Activated CD8-positive, alpha-beta memory T cell treated with anti-CD3 and anti-CD28 coated beads for 1 hour (primary cell): ENCODE data around the gene NHS.

Source experiments
- DNase-seq, 2 donors: peaks; one replicate each; pipeline ENCODE4 v3.0.0-alpha.2; 2020; ENCODE audit warnings: low read depth in 1 of 2; ENCODE audit errors: extremely low read depth in 1 of 2

Gene NHS

DNA sequence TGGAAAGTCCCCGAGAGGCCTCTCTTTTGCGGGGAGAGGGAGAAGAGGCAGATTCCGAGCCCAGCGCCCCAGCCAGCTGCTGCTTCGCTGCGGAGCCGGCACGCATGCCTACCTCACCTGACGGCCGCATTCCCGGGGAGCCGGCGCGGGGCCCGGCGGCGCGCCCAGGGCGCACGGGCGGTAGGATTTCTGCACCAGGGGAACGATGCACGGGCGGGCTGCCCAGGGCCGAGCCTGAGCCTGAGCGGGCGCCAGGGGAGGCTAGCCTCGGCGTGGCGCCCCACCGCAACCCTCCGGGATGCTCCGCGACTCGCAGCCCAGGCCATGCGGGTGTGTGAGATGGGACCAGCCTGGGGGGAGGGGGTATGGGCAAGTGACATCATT, 281.0 kb downstream of the NHS start:
- no peak for DNase-seq

DNA sequence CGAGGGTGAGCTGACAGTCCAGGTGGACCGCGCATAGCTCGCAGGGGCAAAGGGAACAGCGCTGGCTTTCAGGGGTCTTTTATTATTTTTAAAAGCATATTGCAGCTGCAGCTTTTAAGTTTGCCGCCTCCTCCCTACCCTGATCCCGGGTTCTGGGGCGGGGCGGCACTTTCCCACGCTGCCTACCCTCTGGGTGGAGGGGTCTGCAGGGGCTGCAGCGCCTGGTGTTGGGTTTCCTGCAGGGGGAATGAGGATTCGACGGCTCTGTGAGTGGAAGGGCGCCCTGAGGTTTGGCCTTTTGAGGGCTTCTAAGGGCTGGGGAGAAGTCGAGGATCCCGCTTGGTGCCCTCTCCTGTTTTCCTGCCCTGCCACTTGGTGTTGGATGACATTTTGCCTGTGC, 281.6 kb downstream of the NHS start:
- no peak for DNase-seq

DNA sequence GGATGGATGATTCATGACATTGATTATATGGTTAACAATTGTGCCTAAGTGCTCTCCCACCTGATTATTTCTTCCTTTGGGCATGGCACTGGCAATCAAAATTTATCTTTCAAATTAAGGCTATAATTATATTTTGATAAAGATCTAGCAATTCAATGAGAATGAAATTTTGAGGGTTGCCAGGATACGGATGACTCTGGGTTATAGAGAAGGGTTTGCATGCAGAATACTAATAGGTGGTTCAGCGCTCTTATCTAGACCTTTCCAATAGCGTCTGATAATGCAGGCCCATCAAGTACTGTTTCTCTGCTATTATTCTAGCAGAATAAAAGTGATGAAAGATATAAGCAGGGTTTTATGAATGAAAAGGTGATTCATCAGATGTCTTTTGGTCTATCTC, 287.4 kb downstream of the NHS start:
- DNase-seq, result no peak

DNA sequence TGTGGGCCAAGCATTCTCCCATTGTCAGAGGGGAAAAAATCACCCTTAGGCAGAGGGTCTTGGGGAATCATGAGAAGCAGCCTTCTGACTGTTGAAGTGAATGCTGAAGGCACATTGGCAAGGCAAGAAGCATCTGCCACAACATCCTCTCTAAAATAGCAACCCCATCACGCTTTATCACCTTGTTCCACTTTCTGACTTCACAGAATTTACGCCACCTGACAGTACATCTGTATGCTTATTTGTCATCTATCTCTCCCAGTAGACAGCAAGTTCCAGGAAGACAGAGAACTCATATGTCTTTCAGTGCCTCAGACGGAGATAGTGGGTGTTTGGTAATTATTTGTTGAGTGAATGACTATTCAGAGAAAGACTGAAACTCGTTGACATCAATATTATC, 293.9 kb downstream of the NHS start:
- DNase-seq, result no peak

DNA sequence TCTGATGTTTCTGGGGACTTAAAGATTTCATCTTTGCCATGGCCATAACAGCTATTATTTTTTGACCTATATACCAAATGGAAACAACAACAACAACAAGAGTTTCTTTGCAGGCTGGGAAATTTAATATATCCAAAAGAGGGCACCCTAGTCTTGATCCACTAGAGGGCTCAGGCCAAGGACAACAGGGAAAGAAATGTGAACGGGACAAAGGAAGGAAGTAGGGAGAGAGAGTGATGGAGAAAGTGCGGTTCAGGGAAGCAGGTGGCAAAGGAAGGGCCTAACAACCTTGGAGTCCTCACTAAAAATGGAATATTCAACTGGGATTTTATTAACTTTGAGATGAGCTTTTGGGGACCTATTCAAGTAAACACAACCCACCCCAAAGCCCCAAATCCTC, 294.5 kb downstream of the NHS start:
- no peak for DNase-seq

DNA sequence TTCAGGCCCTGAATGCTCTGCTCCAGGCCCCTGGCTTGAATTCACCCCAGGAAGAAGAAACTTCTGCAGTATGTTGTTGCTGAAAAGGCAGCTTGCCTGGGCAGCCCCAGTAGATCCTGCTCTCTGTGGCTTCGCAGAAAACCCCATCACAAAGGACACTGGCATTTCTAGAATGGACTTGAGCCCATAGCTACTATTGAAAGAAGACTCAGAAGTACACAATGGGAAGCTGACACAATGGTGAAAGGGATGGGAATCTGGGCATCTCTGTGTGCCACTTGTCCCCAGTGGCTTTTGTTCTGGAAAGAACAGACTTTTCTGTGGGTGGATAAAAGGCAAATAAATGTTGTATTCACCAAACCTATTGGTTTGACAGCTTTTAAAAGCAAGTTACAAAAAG, 294.9 kb downstream of the NHS start:
- no peak for DNase-seq

DNA sequence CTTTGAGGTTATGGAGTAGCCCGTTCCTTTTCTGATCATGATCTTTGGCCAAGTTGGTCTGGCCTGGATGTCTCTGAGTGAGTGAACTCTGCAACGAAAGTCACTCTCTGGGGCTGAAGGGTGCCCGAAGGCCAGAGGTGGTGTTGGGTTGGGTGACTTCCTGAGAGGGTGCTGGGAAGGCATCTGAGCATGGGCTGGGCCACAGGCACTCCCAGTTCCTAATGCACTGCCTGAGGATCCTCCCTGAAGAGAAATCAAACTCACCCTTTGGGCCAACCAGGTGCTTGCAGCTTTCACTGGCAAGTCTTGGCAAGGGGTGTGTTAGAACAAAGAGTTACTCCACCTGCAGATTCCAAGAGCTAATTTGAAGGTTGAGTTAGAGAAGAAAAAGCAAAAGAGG, 295.9 kb downstream of the NHS start:
- DNase-seq, result no peak

DNA sequence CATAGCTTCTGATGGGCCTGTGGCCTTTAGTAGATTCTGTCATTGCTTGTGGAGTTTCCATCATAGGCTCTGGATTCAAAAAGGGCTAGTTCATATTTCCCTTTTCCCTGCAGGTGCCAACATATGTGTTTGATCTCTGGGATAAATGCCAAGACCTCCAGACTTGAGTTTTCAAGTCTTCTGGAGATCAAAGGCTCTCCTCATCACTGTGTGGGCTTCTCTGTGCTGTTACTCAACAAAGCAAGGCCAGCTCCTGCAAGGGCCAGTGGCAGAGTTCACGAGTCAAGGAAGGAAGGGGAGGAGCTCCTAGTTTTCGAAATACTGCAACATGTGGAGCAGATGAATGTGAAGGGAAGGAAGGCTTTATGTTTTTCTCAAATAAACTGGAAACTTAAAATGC, 299.6 kb downstream of the NHS start:
- DNase-seq, result no peak

DNA sequence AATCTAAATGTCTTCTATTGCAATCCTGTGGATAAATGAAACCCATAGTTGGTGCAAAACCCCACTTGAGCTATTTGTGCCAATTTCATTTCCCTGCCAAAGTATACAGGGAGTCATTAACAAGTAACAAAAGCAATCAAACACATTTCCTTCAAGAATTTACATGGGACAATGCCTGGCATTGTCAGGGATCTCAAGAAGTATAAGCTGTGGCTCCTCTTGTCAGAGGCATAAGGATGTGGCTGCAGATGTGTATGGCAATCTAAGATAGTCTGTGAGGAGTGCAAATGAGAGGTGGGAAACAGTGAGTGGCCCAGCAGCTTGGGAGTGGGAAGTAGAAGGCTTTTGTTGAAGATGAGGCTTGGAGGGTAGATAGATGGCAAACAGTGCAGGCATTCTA, 304.3 kb downstream of the NHS start:
- no peak for DNase-seq

DNA sequence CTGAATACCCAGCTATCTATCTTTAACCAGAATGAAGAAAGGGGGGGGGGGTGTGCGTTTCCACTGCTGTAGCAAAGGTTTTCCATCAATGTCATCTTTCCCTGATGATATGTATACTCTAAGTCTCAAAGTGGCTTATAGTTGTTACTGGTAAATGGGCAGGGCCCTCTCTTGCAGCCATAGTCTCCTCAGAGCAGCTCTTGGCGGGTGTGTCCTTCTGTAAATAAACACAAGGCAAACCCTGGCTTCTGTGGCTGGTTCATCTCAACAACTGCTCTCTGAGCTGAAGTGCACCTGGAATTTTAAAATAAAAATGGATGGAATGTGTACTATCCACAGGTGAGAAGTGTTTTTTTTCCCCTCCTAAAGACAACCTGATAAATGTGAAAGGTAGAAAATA, 304.8 kb downstream of the NHS start:
- DNase-seq, result no peak

DNA sequence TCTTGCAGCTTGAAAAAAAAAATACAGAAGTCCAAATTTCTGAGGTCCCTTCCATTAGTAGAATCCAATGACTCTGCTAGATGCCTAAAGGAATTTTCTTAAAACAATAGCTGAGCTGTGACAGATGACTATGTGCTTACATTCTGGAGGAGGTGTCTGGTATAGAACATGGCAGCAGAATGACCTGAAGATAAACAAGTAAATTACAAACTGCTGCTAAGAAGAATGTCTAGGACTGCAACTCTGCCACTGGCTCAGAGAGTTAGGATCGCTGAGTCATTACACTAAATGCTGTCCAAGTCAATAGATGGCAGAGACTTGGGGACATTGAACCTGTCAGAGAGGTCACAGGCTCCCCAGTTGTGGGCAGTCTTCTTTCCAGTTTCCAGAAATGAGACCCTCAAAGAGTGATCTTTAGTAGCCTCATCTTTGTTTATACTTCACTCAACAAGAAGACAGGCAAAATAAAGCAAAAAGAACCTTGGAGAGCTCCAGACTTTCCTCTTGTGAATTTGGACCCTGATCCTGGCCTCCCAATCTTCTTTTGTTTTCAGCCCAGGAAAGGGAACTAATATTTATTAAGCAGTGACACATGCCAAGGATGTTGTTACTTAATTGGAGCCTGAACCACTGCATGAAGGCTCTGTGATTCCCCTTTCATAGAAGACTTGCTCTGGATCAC, 305.9 kb downstream of the NHS start:
- DNase-seq, result no peak

DNA sequence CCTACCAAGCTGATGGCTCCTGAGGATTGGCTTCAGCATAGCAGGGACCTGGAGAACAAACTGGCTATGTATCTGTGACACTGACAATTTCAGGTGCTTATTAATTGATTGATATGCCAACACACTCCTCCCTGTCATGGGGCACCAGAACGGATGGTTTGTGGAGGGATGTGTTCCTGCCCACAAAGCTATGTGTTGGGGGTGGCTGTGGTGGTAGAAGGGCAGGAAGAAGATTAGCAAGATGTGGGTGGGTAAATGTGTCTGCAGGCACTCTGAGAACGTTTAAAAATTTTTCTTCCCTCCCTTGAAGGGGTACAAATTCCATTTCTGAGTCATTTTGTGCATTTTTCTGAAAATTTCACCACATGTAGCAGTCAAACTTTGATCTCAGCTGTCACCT, 307.3 kb downstream of the NHS start:
- no peak for DNase-seq

DNA sequence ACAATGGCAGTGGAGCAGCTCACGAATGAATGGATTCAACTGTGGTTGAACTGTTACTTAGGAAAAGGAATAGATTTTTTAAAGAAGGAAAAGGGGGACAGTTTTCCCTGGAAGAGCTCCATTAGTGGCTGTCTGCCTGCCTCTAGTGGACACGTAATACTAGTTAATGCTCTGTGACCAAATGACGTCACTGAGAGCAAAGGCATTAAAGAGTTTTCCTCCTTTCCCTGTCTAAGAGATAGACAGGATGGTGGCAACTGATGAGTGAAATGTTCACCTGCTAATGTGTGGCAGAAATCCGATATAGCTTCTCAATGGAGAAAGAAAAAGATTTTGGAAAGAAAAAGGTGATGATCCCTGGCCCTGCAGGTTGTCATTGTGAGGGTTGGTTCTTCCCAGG, 310.0 kb downstream of the NHS start:
- no peak for DNase-seq

DNA sequence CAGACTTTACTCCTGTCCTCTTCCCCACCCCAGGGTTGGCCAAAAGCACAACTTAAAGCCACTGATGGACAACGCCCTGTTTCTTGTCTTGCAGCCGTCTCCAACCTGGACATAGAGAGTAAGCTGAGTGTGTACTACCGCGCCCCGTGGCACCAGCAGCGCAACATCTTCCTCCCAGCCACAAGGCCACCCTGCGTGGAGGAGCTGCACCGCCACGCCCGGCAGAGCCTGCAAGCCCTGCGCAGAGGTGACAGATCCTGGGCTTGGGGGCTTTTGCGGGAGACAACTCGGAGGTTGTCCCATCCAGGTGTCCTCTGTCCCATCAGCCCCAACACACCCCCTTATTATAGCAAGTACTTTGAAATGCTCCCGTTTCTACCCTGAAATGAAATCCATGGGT, 312.6 kb downstream of the NHS start:
- DNase-seq, result no peak

DNA sequence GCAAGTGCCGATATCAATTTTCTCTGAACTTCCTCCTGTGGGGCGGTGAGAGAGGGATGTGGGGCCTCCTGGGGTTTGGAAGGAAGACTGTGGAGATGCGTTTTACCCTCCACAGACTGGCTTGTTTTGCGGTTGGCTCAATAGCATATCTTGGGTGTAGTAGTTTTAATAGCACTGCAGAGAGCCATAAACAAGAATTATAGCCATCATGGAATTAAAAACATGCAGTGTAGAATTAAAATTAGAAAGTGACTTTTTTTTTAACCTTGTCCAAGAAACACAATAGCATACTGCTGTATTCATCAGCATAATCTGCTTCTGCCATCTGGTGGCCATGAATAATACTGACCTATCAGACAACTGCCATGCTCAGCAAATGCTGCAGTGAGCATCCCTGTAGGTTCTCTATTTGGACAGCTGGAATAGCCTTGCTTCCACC, 315.0 kb downstream of the NHS start:
- DNase-seq, result no peak

DNA sequence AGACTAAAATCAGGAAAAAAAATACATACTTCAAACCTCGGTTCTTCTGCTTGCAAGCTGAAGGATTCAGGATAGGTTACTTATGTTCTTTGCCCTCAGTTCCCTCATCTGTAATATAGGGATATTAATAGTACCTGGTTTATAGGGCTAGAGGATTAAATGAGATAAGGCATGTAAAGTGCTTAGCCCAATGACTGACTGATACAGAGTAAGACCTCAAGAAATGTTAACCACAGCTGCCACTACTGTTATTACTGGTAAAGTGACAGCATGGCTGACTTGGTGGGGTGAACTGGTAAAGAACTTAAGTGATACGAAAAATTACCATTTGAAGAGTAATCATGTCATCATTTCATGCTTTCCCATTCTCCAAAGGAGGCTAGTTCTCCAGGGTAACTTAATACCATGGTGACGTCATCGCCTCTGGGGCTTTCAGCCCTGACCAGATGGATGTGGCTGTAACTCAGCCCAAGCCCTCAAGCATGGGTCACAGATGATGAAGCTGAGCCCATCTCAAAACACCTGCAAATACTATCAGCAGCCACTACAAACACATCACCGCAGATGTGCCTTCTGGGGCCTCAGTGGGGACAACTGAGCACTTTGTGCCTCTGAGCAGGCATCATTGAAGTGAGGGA, 317.8 kb downstream of the NHS start:
- DNase-seq, result no peak

DNA sequence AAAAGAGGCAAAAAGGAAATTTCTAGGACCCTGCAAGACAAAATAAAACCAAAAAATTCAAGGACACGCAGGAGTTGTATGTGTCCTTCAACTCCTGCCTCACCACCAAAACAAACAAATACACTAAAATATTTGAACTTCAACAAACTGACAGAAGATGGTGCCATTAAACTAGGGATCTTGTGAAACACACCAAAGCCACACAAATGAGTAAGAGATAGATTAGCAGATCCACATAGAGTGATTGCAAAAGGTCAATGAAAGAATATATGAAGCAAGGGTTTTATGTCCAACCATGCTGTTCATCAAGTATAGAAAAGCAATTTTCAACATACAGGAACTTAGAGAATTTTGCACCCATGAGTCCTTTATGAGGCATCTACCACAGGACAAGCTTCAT, 322.2 kb downstream of the NHS start:
- DNase-seq, result no peak

DNA sequence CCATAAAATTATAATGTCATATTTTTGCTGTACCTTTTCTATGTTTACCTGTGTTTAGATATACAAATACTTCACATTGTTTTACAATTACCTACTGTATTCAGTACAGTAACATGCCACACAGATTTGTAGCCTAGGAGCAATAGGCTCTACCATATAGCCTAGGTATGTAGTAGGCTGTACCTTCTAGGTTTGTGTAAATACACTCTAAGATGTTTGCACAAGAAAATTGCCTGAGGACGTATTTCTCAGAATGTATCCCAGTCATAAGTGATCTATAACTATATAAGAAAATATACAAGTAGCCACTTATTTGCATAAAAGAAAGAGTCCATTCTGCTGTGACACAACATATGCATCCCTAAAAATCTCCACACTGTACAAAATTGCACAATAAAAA, 326.0 kb downstream of the NHS start:
- no peak for DNase-seq

DNA sequence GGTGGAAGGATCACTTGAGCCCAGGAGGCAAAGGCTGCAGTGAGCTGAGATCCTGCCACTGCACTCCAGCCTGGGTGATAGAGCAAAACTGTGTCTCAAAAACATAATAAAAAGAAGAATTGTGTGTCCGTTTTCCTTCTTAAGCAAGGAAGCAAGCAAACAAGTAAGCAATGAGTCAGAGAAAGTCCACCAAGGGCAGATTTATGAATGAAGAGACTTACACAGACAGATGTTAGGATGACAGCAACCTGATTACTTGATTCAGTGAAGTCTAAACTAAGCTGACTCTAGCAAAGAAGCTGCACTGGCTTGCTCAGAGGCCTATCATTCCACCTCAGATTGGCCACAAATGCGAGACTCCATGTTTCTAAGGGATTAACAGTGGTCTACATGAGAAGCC, 328.2 kb downstream of the NHS start:
- no peak for DNase-seq

DNA sequence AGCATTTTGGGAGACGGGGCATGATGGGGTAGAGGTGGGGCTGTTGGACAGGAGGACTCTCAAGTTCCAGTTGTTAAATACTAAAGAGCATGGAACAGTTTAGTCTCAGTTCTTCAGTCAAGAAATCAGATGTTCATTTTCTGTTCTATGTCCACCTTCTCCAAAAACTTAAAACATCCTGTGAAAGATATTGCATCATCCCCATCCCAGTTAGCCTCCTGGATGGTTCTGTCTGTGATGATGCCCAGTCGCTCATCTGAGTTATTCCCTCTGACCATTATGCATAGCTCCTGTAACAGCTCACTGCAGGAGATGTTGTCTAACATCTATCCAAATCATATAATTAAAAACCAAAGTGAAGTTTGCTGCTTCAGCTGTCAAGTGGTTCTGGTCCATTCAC, 330.2 kb downstream of the NHS start:
- DNase-seq, result no peak

DNA sequence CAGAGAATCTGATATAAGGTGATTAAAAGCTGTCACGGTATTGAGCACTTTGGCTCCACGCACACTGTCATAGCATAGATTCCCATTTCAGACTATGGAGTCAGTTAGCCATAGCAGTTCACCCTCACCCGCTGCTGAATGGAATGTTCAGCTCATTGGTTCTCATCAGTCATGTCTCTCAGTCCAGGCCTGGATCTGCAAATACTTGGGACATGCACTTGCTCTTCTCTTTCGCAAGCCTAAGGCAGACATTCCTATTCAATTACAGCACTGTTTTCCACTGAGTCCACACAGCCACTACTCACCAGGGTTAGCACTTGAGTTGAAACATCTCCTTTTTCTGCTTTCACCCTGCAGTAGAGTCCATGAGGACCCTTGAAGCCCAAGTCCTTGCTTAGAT, 331.7 kb downstream of the NHS start:
- DNase-seq, result no peak

DNA sequence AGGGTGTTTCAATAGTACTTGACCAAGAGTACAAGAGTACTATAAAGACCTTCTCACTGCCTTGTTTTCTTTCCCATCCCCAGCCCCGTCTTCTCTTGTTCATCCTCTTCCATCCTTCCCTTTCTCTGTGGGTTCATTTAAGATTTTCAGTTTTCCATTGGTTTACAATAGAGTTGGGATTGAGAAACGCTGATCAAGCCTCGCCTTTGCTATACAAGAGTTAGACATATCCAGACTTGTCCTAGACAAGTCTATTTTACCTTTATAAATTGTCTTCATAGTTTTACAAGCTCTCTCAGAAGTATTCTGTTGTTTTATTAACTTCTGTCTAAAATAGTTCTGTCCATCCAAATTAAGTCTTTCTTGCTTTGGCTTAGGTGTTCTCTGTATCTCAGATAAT, 332.7 kb downstream of the NHS start:
- DNase-seq, result no peak

DNA sequence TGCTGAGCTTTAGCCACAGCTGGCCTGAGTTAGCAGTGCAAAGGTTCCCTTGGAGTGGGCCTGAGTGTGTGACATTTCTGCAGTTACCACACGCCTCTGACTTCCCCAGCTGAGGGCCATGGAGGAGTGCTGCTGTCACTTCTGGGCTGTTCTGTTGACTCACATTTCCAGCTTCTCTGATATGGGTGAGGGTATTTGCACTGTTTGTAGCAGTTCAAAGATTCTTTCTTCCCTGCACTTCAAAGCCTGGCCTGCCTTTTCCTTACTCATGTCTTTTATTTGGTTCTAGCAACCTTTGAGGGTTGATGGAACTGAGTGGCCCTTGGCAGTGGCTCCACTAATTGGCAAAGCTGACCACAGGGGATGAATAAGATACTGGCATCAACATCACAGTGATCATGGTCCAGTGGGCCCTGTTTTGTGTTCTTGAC, 335.9 kb downstream of the NHS start:
- DNase-seq, result no peak
